ENCODE results near the gene LIG3. TPM values are rescaled to one million over a fixed set of nuclear protein-coding genes. Genes with fewer than 3 reads are reported as not detected.

Gene LIG3
- total RNA-seq, 1 donor from 2014 or later, result 101 TPM

- DNase-seq (ENCODE audit: low spot score, unreplicated experiment), result no peak
These were observed 75.7 kb downstream of the LIG3 start for GRCh38 chr17:35056013-35056412.

GRCh38 chr17:35057332-35057915, 77.1 kb downstream of the LIG3 start:
- Mint-ChIP-seq H3K36me3 (ENCODE audit: insufficient read depth) (peaks cover 10% of the 10 kb centered on the region), H3K9me3 (ENCODE audit: low read depth) (no peaks in the 10 kb centered on the region), H3K27ac (no peak overlapping the region), H3K4me3 (ENCODE audit: low read depth) (no peak overlapping the region), H3K4me1 (ENCODE audit: low read depth) (peaks cover 13% of the 10 kb centered on the region), H3K27me3 (no peaks in the 10 kb centered on the region)
- no peak for DNase-seq (ENCODE audit: low spot score, unreplicated experiment)
- no peak for TF ChIP-seq CTCF (IDR thresholded peaks at IDR 0.05; ENCODE audit: unreplicated experiment)

More at GRCh38 chr17:35056013-35056412, 75.7 kb downstream of the LIG3 start:
- H3K4me1 Mint-ChIP-seq (ENCODE audit: low read depth), result peaks cover 26% of the 10 kb centered on the region
- no peaks in the 10 kb centered on the region for H3K27me3 Mint-ChIP-seq
- no peaks in the 10 kb centered on the region for H3K9me3 Mint-ChIP-seq (ENCODE audit: low read depth)
- TF ChIP-seq CTCF (IDR thresholded peaks at IDR 0.05; ENCODE audit: unreplicated experiment), result no peak
- peaks cover 10% of the 10 kb centered on the region for H3K36me3 Mint-ChIP-seq (ENCODE audit: insufficient read depth)
- H3K4me3 Mint-ChIP-seq (ENCODE audit: low read depth), result no peak overlapping the region
- no peak overlapping the region for H3K27ac Mint-ChIP-seq

Other genes with a start within 250 kb of the LIG3 start
- 1.6 and 1.7 TPM in 2 replicates for gene CCT6B, start 19.1 kb upstream of the LIG3 start, total RNA-seq
- gene ZNF830, start 19.0 kb upstream of the LIG3 start, total RNA-seq, result 17.7 and 21.3 TPM in 2 replicates
- 34.0 and 35.2 TPM in 2 replicates for gene RFFL, start 83.2 kb downstream of the LIG3 start, total RNA-seq
- gene RAD51D, start 139.3 kb downstream of the LIG3 start, total RNA-seq, result 16.0 and 18.8 TPM in 2 replicates
- gene FNDC8, start 141.1 kb downstream of the LIG3 start, total RNA-seq, result not detected in 2 replicates
- 18.1 and 19.5 TPM in 2 replicates for gene NLE1, start 161.8 kb downstream of the LIG3 start, total RNA-seq
- gene UNC45B, start 167.3 kb downstream of the LIG3 start, total RNA-seq, result not detected in 2 replicates
- not detected in 2 replicates for gene SLC35G3, start 213.9 kb downstream of the LIG3 start, total RNA-seq